ENCODE data around the gene SEC11C.
"Not testable (repeated sequence)": the region's sequence is repeated elsewhere in the genome, so short reads cannot be mapped to it uniquely, and the experiment has no call there.

SEC11C gene

DNA sequence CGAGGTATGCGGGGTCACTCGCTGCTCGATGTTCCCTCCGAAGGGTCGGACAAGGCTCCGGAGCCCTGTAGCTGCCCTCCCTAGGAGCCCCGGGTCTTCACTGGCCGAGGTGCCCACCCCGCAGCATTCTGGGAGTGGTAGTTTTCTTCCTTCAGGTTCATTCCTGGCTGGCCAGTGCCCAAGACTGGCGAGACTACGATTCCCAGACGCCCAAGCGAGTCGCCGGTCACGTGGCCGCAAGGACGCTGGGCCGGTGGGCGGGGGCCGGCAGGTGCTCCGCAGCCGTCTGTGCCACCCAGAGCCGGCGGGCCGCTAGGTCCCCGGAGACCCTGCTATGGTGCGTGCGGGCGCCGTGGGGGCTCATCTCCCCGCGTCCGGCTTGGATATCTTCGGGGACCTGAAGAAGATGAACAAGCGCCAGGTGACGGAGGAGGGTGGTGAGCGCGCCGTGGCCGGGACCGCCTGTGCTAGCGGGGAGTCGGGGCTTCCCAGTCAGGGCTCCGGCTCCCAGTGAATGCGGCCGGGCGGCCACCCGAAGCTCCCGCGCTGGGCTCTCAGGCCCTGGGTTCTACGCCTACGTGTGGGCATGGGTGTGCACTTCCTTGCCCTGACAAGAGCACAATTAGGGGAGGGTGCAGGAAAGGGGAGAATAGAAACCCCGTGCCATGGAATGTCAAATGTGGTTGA, at the start of gene SEC11C:
TSS of gene SEC11C (plus strand) at position 270 of the 687 bp plus-strand sequence. CDS start at position 335, 65 bp downstream.
- peak; percentile 63 for DNase-seq

DNA sequence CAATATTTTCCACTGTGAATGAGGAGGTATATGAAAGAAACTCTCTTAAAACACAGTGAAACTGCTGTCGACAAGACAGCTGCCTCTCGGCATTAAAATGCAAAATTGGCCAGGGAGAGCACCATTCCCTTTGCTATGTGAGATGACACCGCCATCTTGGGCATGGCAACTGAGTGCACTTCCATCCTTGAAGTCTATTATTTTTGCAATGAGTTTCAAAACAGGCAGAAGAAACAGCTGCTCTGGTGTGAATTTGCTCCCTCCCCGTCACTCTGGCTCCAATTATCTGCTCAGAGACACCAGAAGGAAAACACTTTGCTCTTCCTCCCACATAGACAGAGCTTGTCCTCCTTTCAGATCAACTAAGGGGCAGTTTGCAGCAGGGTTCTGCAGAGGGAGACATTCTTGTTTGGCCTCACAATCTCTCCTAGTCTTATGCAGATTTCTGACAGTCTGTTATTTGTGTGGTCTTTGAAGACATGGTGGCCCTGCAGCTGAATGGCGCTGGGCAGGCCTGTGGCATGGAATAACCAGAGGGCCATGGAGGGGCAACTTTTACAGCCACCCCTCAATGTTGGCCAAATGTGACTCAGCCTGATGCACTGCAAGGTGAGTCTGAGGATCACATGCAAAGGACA, 48.6 kb upstream of the SEC11C start:
- DNase-seq, result no peak

DNA sequence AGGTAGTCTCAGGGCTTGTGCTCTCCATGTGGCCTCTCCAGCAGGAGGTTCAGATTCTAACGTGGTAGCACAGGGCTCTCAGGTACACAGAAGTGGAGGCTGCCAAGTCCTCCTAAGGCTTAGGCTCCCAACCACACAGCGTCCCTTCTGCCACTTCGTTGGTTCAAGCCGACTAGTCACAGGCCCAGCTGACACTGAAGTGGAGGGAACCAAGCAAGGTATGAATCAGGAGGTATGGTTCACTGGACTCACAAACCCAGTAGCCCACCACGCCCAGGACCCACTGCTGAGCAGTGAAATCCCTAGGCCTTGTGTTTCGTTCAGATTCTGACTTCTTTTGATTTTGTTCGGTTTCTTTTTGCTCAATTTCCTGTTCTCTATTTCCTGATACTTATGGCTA, 46.0 kb upstream of the SEC11C start:
- DNase-seq, result no peak

DNA sequence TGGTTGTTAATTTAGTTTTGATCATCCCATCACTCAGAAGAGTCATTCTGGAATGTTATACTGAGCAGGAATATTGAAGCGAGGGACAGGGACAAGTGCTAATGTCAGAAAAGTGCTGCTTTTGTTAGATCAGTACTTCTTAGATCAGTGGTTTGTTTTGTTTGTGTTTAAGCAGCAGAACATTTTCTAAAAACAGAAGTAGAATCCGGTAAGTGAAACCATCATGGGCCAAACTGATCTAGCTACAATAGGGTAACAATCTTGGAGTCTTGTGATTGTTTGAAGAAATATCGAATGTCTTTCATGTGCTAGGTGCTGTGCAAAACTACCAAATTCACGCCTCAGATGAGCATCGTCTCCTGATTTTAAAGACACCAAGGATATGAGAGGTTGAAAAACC, 45.1 kb upstream of the SEC11C start:
- DNase-seq, result no peak

DNA sequence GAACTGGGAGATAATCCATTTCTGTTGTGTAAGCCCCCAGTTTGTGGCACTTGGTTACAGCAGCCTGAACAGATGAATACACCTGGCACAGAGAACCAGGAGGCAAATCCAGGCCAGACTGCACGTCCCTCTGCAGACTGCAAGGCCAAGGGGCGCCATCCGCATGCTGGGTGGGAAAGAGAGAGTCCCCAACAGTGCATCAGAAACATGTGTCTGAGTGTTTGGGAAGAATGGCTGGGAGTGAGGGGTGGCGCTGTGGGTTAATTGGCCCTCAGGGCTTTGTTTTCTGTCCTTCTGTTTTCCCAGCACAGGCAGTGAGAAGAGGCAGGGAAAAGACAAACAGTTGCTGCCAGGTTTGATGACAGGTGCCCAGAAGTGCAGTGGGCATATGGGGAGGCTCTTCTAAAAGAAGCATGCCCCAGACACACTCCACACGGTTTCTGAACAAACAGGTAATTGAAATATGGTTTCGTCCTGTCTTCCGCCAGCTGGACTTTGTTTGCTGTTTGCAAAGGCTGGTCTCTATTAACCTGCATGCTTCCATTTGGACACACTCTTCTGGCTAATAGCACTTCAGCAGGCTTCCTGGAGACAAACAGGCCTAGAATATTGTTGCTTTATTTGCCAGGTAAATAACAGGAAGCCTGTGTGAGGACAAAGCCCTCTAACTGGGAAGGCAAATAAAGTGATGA, 43.4 kb upstream of the SEC11C start:
- DNase-seq, result no peak

DNA sequence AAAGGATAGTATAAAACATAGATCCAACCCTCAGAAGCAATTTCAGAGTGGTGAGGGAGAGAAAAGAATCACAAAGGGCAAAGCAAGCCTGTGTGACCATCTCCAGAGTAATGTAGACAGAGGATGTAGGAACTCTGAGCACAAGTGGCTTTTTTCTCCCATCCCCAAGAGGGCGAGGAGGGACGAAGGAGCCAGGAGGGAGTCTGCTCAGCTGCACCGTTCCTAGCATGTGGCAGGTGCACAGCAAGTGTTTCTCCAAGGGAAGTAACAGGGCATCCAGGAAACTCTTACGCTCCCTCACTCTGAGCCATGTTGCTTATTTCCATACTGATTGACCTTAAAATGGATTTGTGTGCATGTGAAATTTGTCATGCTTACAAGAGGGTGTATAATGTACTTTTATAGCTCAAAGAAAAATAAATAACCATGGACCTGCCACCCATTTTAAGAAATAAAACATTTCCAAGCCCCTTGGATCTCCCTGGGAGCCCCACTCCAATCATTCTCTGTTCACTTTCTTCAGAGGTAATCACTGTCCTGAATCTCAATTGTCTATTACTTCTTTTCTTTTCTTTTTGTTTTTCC, 37.8 kb upstream of the SEC11C start:
- DNase-seq, result no peak

DNA sequence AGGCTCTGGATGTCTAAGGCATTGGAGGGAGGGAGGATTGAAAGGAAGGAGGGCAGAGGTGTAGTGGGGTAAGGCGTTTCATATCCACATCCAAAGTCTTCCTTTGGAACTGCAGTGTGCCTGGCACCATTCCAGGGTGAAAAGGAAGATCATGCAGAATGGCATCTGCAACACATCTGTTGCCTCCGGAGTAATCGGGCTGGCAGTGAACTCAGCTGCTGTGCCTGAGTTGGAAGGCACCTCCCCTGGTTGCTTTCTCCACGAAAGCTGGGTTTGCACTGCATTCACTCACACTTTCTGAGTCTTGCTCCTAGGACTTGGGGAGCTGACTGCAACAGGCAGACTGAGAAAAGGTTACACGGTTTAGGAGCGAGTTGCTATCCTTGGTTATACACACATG, 30.3 kb upstream of the SEC11C start:
- DNase-seq, result no peak

DNA sequence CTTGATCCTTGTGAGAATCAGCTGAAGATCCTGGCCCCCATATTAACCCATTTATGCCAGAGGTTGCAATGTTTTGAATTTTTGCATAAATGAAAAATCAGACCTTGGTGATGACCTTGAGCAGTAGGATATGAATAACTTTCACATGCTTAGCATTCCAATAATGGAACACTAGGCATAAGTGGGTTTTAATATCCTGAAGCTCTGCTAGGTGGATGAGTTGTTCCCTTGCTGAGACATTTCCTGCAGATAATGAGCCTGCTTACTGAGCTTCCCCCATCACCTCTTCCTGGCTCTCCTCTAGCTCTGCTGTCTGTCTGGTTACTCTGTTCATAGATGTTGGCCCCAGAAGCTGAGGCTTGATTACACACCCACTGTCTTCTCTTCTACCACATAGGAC, 25.5 kb upstream of the SEC11C start:
- no peak for DNase-seq

DNA sequence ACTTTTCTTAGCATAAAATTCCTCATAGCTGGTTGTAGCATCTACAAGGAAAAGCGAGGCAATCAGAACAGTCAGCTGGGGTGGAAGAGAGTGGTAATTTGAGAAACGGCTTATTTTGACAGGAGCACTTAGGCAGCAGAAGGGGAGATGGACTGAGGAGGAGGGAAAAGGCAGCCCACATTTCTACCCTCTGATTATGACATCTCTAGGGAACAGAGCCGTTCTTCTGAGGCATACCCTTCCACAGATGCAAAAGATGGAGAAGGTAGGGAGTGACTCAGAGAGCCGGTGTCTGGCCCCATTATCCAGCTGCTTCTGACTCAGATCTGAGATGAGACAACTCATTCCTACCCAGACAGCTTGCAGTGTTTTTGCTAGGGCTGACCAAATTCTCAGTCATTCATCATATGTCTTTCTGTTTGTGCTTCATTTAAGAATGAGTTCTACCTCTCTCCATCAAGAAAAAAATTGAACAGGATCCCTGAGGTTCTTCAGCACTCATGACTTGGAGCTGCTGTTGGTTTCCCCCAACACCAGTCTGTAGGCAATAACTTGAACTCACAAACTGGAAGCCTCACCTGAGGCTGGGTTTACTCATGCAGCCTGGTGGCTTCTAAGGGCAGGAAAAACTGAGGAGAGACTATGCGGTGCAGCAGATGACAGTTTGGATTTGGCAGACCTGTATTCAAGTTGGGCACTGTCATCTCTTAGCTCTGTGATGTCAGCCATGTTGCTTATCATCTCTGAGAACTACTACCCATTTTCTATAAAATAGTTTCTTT, 15.9 kb upstream of the SEC11C start:
- DNase-seq, result no peak

DNA sequence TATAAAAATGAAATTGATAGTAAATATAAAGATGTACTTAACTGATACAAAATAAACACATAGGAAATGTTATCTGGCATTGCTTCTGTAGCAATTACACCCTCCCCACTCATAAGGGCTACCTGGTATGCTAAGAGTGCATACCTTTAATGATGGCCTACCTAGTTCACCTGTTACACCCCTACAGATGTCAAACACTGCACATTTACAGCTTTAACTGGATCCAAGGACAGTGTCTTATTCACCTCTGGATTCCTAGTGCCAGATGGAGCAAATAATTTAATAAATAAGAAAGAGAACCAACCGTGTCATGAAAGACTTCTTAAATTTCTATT, 15.3 kb upstream of the SEC11C start:
- no peak for DNase-seq

DNA sequence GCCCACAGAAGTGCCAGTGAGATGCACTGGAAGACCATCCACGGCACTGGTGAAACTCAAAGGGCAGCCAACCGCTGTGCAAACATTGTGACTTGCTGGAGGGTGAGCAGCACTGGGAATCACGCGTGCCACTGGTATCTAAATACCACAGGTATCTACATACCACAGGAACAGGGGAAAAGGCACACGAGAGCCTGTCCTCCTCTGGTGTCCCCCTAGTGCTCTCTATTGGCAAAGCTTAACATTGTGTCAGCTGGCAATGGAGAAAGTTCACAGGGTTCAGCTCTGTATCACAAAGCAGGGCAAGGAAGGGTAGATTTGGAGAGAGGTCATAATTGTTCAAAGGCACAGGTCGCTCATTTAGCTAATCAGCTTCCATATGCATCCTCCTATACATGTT, 12.6 kb upstream of the SEC11C start:
- no peak for DNase-seq

DNA sequence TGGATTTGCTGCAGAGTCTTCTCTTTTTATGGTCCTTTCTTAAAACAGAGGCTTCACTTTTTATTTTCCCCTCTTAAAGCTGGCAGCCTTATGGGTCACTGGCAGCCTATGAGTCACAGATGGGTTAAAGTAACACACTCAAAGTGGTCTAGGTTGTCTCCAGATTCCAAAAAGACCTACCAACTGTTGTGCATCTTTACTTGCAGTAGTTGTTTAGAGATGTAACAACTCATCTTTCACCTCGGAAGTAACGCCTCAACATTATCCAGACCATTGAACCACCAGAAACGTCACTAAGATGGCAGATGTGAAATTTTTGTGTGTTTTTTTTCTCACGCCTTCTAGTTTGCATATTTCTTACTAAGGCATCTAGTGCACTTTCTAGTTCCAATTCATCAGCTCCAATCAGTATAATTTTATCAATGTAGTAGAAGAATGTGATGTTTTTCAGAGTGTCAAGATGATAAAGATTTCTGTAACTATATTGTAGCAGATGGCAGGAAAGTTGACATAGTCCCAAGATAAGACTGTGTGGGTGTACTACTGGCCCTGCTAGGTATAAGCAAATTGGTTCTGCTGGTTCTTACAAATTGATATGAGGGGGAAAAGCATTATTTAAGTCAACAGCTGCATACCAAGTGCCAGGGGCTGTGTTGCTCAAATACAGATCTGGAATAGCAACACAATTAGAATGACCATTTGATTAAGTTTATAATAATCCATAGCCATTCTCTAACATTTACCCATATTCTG, 9.6 kb upstream of the SEC11C start:
- DNase-seq, result no peak

DNA sequence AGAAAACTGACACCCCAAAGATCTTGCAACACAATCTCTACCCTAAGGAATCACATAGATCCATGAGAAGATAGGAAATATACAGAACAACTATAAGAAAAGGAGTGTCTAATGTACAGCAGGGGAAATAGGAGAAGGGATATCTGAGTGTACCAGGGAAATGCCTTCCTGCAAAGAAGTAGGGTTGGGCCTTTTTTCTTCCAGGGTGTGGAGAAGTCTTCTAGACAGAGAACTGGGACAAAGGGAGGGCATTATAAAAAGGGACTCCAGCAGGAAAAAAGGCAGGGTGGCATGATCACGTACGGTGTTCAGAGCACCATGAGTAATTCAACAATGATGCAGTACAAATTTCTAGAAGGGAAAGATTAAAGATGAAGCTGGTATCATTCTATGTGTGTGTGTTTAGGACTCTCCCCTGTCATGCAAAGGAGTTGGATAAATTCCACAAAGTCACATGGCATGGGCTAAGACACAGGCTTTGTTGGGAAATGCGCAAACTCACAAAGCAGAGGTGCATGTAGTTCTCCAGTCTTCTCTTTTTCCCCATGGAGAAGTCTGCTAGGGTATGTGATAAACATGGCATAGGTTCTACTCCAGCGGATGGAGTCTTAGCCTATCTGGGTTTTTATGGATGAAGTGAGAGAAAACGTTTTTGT, 6.7 kb upstream of the SEC11C start:
- DNase-seq, result no peak

DNA sequence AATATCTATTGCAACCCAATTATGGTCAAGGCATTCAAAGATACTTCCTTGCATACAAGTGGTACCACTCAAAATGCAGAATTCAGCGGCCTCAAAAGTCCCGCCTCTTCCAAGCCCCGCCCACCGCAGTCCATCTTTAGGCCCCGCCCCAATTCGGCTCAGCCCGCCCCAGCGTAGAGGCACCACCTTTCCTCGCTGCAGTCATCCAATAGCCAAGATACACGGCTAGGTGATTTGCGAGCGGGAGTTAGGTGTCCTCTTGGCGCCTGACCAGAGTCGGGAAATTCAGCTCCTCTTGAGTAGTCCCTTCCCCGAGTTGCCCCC, 431 bp upstream of the SEC11C start:
- peak; percentile 58 for DNase-seq

DNA sequence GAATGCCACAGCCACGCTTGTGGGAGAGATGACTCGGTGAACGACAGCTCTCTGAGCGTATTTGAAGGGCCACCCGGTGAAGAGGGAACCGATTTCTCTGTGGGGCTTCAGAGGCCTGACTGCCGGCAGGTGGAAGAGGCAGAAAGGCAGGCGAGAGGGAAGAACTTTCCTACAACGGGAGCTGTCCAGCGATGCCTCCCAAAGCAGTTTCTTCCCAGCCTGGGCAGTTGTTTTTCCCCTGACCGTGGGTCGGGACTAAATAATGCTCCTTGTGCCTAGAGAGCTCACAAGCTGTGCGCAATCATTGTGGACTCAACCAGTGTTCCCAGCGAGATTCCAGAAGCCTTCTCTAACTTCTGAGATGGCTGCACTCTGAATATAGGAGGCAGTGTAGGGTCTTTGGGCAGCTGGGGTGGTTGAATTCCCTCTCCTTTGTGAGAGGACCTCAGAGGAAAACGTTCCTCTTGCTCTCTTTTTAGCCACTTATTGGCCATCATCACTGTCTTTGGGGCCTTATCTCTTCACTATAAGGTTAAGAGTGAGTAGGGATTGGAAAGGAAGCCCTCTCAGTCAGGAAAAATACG, 710 bp downstream of the SEC11C start:
- no peak for DNase-seq

DNA sequence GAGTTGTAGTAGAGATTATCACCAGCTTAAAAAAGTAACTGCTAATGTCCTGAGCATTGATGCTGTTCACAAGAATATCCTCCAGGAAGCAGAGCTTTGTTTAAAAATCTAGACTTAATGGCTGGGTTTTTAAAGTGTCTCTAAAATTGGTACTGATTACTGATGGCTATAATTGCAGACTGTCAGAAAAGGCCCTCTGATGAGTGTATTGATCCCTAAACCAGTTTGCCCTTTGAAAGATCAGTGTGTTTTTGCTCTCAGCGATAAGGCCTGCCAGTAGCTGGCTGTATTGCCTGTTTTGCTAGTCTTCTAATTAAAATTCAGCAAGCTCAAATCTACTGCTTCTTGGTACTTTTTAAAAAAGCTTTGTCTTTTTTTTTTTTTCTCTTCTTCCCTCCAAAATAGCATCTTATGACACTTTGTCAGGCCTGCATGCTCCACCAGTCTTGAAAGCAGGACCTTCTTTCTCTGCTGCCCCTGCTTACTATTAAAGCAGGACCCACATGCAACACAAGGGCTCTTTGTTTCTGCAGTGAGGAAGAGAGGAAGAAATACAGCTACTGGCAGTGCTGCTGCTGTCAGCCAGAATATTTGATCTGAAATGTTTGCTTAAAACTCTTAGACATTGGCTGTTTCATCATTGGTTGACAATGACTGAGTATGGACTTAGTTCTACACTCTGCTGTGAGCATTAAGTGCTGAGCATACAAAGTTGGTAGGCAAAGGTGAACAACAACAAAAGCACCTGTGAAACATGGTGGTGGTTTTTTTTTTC, 1.8 kb downstream of the SEC11C start:
- DNase-seq, result no peak

DNA sequence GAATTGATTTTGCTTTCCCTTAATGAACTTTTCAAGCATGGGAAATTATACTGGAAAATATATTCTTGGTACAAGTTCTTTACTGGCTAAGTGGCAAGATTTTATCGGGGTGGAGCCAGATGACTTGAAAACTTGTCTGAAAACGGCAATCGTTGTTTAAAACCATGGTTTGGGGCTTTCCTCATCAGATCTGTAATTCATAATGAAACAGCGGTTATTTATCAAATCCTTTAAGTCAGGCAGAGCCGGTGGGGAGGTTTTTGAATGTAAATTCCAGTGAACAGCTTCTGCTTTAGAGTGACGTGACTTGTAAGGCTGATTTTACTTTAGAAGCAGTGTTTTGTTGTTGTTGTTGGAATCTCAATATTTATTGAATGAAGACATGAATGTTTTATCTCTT, 2.6 kb downstream of the SEC11C start:
- no peak for DNase-seq

DNA sequence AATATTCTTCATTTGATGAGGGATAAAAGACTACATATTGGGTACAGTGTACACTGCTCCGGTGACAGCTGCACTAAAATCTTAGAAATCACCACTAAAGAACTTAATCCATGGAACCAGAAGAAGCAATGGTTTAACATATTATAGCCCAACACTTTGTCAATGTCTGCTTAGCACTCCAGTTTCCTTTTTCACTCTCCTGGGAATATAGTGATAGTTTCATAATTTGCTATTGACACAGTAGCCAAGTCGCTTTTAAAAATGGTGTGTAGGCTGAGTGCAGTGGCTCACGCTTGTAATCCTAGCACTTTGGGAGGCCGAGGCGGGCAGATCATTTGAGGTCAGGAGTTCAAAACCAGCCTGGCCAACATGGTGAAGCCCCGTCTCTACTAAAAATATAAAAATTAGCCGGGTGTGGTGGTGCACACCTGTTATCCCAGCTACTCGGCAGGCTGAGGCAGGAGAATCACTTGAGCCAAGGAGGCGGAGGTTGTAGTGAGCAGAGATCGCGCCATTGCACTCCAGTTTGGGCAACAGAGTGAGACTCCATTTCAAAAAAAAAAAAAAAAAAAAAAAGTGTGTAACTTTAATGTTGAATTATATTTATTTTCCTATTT, 3.2 kb downstream of the SEC11C start:
- DNase-seq, result not testable (repeated sequence)

DNA sequence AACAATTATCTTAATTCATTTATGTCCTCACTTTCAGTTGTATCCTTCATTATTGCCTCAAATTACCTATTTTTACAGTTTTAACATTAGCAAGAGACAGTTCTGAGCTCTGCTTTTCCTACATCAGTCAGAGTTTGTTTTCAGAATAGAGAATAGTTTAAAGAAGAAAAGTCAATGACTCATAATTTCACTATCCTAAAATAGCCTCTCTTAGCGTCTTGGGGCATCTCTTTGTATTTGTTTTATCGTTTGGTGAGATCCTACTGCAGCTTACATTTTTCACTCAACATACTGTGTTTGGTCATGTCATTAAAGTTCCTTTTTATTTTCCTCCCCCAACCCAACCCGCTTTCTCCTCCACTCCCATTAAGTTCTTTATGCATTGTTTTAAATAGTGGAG, 3.8 kb downstream of the SEC11C start:
- no peak for DNase-seq

DNA sequence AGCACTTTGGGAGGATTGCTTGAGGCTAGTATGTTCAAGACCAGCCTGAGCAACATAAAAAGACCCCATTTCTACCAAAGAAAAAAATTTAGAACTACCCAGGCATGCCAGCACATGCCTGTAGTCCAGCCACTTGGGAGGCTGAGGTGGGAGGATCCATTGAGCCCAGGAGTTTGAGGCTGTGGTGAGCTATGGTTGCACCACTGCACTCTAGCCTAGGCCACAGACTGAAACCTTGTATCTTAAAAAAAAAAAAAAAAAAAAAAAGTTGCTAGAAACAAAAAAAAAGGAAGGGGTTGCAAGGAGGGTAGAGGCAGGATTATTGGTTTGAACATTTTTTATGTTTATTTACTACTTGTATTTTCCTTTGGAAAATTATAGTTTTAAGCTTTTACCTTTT, 4.8 kb downstream of the SEC11C start:
- DNase-seq, result no peak

Measured in GOT3 (cell line).